DND-41 (cell line): ENCODE data around the gene AKT1.

Source experiments
- ATAC-seq: fragments of 200-7000 bp; cut with Tn5 transposase; 3 replicates; pipeline ENCODE4 v1.9.1; 2021; ENCODE audit warnings: low read depth; ENCODE audit not compliant: insufficient read depth
- DNase-seq: peaks from one replicate; pipeline ENCODE4 v3.0.0-alpha.2; 2020
- H2AFZ ChIP-seq: 2 replicates; pipeline ENCODE4 v1.6.0; 2012; ENCODE audit warnings: low read depth, low read length
- H3K27ac ChIP-seq: 2 replicates; pipeline ENCODE4 v1.5.1; 2012; ENCODE audit warnings: low read length, inconsistent platforms
- H3K27me3 ChIP-seq: fragments of 200-600 bp; sonication (generic); 2 replicates; pipeline ENCODE4 v1.6.0; 2012; ENCODE audit warnings: low read length, mild to moderate bottlenecking, inconsistent platforms; ENCODE audit not compliant: insufficient read depth, poor library complexity
- H3K36me3 ChIP-seq: 2 replicates; pipeline ENCODE4 v1.5.1; 2012; ENCODE audit warnings: low read length, inconsistent platforms; ENCODE audit not compliant: insufficient read depth
- H3K4me1 ChIP-seq: 2 replicates; pipeline ENCODE4 v1.5.1; 2012; ENCODE audit warnings: mild to moderate bottlenecking, low read length; ENCODE audit not compliant: insufficient read depth
- H3K4me2 ChIP-seq: 2 replicates; pipeline ENCODE4 v1.6.0; 2012; ENCODE audit warnings: mild to moderate bottlenecking, moderate library complexity, low read length, inconsistent platforms; ENCODE audit not compliant: insufficient read depth
- H3K4me3 ChIP-seq, 2 experiments: fragments of 200-600 bp in 1 of 2; shearing (Covaris generic) in 1 of 2; 2 replicates each; pipeline ENCODE4 v1.5.1; 2012 to 2016; ENCODE audit warnings: inconsistent platforms in 2 of 2, low read length in 2 of 2, mild to moderate bottlenecking in 2 of 2, low read depth in 1 of 2, moderate library complexity in 1 of 2
- H3K79me2 ChIP-seq: 2 replicates; pipeline ENCODE4 v1.6.0; 2012; ENCODE audit warnings: low read length, inconsistent platforms; ENCODE audit not compliant: insufficient read depth
- H3K9ac ChIP-seq: 2 replicates; pipeline ENCODE4 v1.6.0; 2012; ENCODE audit warnings: low read depth, mild to moderate bottlenecking, inconsistent platforms, low read length, moderate library complexity
- H3K9me3 ChIP-seq: 2 replicates; pipeline ENCODE4 v1.5.1; 2012; ENCODE audit warnings: low read length, moderate library complexity, mild to moderate bottlenecking, inconsistent platforms; ENCODE audit not compliant: insufficient read depth, severe bottlenecking
- H4K20me1 ChIP-seq: 2 replicates; pipeline ENCODE4 v1.6.0; 2012; ENCODE audit warnings: low read length; ENCODE audit not compliant: insufficient read depth
- CTCF ChIP-seq: IDR thresholded peaks from 2 replicates; pipeline ENCODE4 v1.5.1; 2012; ENCODE audit warnings: borderline replicate concordance, low read length, moderate library complexity, mild to moderate bottlenecking; ENCODE audit not compliant: poor library complexity, severe bottlenecking; ENCODE audit errors: extremely low read depth
- EZH2 ChIP-seq: IDR thresholded peaks from 3 replicates; pipeline ENCODE4 v1.6.1; 2012; ENCODE audit warnings: borderline replicate concordance, low read depth, mild to moderate bottlenecking, moderate library complexity, low read length, inconsistent platforms; ENCODE audit not compliant: severe bottlenecking

The AKT1 gene

GRCh38 chr14:104821971-104822608, 26.5 kb upstream of the AKT1 start:
- Histone ChIP-seq H3K9ac (no peak overlapping the region), H3K27ac (no peak overlapping the region), H3K4me1 (peaks cover 14% of the 10 kb centered on the region), H3K79me2 (peaks cover 5% of the 10 kb centered on the region), H3K9me3 (peaks cover 2% of the 10 kb centered on the region), H4K20me1 (no peaks in the 10 kb centered on the region), H3K4me2 (no peak overlapping the region), H3K27me3 (no peaks in the 10 kb centered on the region), H3K4me3 (no peak overlapping the region), H3K36me3 (peaks cover 8% of the 10 kb centered on the region; the same call in 1 of the 2 replicates), H2AFZ (no peak overlapping the region)
- TF ChIP-seq CTCF = no peak
- ATAC-seq (no peak), DNase-seq (no peak)

- Histone ChIP-seq H3K27ac (no peak overlapping the region), H3K4me1 (peaks cover 20% of the 10 kb centered on the region), H3K79me2 (peaks cover 12% of the 10 kb centered on the region), H2AFZ (no peak overlapping the region), H3K4me2 (no peak overlapping the region), H4K20me1 (no peaks in the 10 kb centered on the region), H3K9me3 (peaks cover 2% of the 10 kb centered on the region), H3K4me3 (no peak overlapping the region), H3K9ac (no peak overlapping the region), H3K27me3 (no peaks in the 10 kb centered on the region), H3K36me3 (peaks cover 8% of the 10 kb centered on the region)
- TF ChIP-seq CTCF (no peak), EZH2 (no peak)
- ATAC-seq (no peak), DNase-seq (no peak)
These were observed 25.8 kb upstream of the AKT1 start for GRCh38 chr14:104821229-104821945.

GRCh38 chr14:104820669-104821228, 25.2 kb upstream of the AKT1 start:
- Histone ChIP-seq H3K79me2 (peaks cover 17% of the 10 kb centered on the region), H3K4me3 (no peak overlapping the region), H3K36me3 (peaks cover 8% of the 10 kb centered on the region), H3K4me2 (no peak overlapping the region), H4K20me1 (no peaks in the 10 kb centered on the region), H3K27ac (no peak overlapping the region), H3K27me3 (no peaks in the 10 kb centered on the region), H2AFZ (no peak overlapping the region), H3K9ac (no peak overlapping the region), H3K4me1 (peaks cover 14% of the 10 kb centered on the region), H3K9me3 (peaks cover 2% of the 10 kb centered on the region)
- ATAC-seq (no peak), DNase-seq (no peak)
- no peak for TF ChIP-seq EZH2

- peaks cover 21% of the 10 kb centered on the region for H3K4me1 ChIP-seq
- peaks cover 10% of the 10 kb centered on the region for H3K36me3 ChIP-seq
- H3K79me2 ChIP-seq = peaks cover 30% of the 10 kb centered on the region
- H2AFZ ChIP-seq = no peak overlapping the region
- TF ChIP-seq CTCF = no peak
- TF ChIP-seq EZH2 = no peak
- H4K20me1 ChIP-seq = no peaks in the 10 kb centered on the region
- ATAC-seq (no peak), DNase-seq (no peak)
- peaks cover 2% of the 10 kb centered on the region for H3K9me3 ChIP-seq
- no peak overlapping the region for H3K4me3 ChIP-seq
- H3K4me2 ChIP-seq = no peak overlapping the region
- no peaks in the 10 kb centered on the region for H3K27me3 ChIP-seq
- H3K9ac ChIP-seq = no peak overlapping the region
- no peak overlapping the region for H3K27ac ChIP-seq
These were observed 23.8 kb upstream of the AKT1 start for GRCh38 chr14:104819361-104819781.
